GM23338 (cell line): ENCODE data around the gene PCGF3.

ENCODE experiments used
- CREB1 ChIP-seq: fragments of 250-450 bp; sonication (Bioruptor Pico); IDR thresholded peaks from 2 replicates; pipeline ENCODE4 v1.5.0; 2020; ENCODE audit warnings: low read depth, mild to moderate bottlenecking, moderate library complexity
- CTCF ChIP-seq, 2 experiments: fragments of 200-600 bp in 1 of 2; sonication (generic) in 1 of 2; conservative IDR thresholded peaks; 2 replicates each; pipeline versions ENCODE4 v1.5.1 to v1.6.1; 2016 to 2017; ENCODE audit warnings: antibody characterized with exemption in 2 of 2, low read depth in 2 of 2, mild to moderate bottlenecking in 2 of 2, moderate library complexity in 1 of 2
- EZH2 ChIP-seq: fragments of 200-600 bp; sonication (generic); IDR thresholded peaks from one replicate; pipeline ENCODE4 v1.8.0; 2017; ENCODE audit warnings: antibody characterized with exemption, mild to moderate bottlenecking, low read depth; ENCODE audit not compliant: unreplicated experiment
- EZH2phosphoT487 ChIP-seq: fragments of 200-600 bp; sonication (generic); IDR thresholded peaks from one replicate; pipeline ENCODE4 v1.8.1; 2018; ENCODE audit warnings: antibody characterized with exemption; ENCODE audit not compliant: unreplicated experiment
- POLR2AphosphoS5 ChIP-seq: IDR thresholded peaks from 2 replicates; pipeline ENCODE4 v1.6.1; 2016; ENCODE audit warnings: antibody characterized with exemption, low read depth
- REST ChIP-seq: IDR thresholded peaks from one replicate; pipeline ENCODE4 v1.6.1; 2018; ENCODE audit warnings: antibody characterized with exemption; ENCODE audit not compliant: unreplicated experiment
- STAT1 ChIP-seq: IDR thresholded peaks from one replicate; pipeline ENCODE4 v1.6.1; 2016; ENCODE audit warnings: antibody characterized with exemption; ENCODE audit not compliant: unreplicated experiment
- ZNF114 ChIP-seq: fragments of 250-450 bp; sonication (Bioruptor Pico); IDR thresholded peaks from 2 replicates; pipeline ENCODE4 v1.5.0; 2020; ENCODE audit warnings: mild to moderate bottlenecking, moderate library complexity

GRCh38 chr4:708631-708933 is 3.0 kb downstream of the PCGF3 start:
- no peak for TF ChIP-seq EZH2
- no peak for TF ChIP-seq CREB1
- TF ChIP-seq CTCF (conservative IDR thresholded peaks at IDR 0.05; ENCODE audit: low read depth in 2 of 2): no peak
- no peak for TF ChIP-seq ZNF114 (CRISPR knock-in tag)
- no peak for TF ChIP-seq EZH2phosphoT487
- TF ChIP-seq POLR2AphosphoS5: no peak
- TF ChIP-seq REST: no peak
- TF ChIP-seq STAT1: no peak
